ENCODE measurements around the gene FBXL15.

FBXL15 gene

GRCh38 chr10:102397222-102398171 is 23.1 kb upstream of the FBXL15 start:
- DNase-seq (ENCODE audit: low read depth in 2 of 2) = no peak
- TF ChIP-seq, protein P1, sequence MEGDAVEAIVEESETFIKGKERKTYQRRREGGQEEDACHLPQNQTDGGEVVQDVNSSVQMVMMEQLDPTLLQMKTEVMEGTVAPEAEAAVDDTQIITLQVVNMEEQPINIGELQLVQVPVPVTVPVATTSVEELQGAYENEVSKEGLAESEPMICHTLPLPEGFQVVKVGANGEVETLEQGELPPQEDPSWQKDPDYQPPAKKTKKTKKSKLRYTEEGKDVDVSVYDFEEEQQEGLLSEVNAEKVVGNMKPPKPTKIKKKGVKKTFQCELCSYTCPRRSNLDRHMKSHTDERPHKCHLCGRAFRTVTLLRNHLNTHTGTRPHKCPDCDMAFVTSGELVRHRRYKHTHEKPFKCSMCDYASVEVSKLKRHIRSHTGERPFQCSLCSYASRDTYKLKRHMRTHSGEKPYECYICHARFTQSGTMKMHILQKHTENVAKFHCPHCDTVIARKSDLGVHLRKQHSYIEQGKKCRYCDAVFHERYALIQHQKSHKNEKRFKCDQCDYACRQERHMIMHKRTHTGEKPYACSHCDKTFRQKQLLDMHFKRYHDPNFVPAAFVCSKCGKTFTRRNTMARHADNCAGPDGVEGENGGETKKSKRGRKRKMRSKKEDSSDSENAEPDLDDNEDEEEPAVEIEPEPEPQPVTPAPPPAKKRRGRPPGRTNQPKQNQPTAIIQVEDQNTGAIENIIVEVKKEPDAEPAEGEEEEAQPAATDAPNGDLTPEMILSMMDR (IDR thresholded peaks at IDR 0.05; ENCODE audit: low read depth, low read length) = no peak
- H3K4me3 ChIP-seq (replicated peaks in 1 of 2; ENCODE audit: low read depth in 2 of 2, low read length in 2 of 2) = no peak overlapping the region

- TF ChIP-seq, protein P1 (IDR thresholded peaks at IDR 0.05; ENCODE audit: low read depth, low read length) = no peak
- no peak overlapping the region for H3K4me3 ChIP-seq (replicated peaks in 1 of 2; ENCODE audit: low read depth in 2 of 2, low read length in 2 of 2)
- DNase-seq (ENCODE audit: low read depth in 2 of 2) = no peak
Observed at GRCh38 chr10:102398172-102399020, 22.2 kb upstream of the FBXL15 start.

DNA sequence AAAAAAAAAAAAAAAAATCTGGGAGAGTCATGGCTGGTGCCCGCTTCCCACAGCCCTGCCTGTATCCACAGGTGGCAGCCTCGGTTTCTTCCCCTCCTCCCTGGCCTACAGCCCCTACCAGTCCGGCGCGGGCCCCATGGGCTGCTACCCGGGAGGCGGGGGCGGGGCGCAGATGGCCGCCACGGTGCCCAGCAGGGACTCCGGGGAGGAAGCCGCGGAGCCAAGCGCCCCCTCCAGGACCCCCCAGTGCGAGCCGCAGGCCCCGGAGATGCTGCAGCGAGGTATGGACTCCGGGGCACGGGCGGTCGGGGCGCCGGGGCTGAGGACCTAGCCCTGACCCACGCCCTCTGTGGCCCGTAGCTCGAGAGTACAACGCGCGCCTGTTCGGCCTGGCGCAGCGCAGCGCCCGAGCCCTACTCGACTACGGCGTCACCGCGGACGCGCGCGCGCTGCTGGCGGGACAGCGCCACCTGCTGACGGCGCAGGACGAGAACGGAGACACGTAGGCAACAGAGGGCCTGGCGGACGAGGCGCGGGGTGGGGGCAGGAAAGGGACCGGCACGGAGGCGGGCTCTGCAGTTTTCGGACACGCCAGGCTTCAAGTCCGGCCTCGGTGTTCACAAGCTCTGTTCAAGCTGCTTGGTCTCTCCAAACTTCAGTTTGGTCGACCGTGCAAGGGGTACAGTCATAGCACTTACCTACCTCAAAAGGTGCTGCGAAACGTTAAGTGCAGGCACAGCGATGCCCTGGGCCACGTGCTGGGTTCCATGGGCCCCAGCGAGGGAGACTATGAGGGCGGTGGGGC is 21.2 kb upstream of the FBXL15 start:
- H3K4me3 ChIP-seq (replicated peaks in 1 of 2; ENCODE audit: low read depth in 2 of 2, low read length in 2 of 2) = peak overlapping the region; percentile 39 to 43
- TF ChIP-seq, protein P1 (IDR thresholded peaks at IDR 0.05; ENCODE audit: low read depth, low read length) = peak; percentile 63
- DNase-seq (ENCODE audit: low read depth in 2 of 2) = peak; percentile 85 to 90

- H3K4me3 ChIP-seq (replicated peaks in 1 of 2; ENCODE audit: low read depth in 2 of 2, low read length in 2 of 2) = peak overlapping the region in 1 of 2 donors; percentile 43
- DNase-seq (ENCODE audit: low read depth in 2 of 2) = no peak
- TF ChIP-seq, protein P1 (IDR thresholded peaks at IDR 0.05; ENCODE audit: low read depth, low read length) = no peak
Observed at GRCh38 chr10:102400076-102400475, 20.6 kb upstream of the FBXL15 start.

- no peak overlapping the region for H3K4me3 ChIP-seq (replicated peaks in 1 of 2; ENCODE audit: low read depth in 2 of 2, low read length in 2 of 2)
- TF ChIP-seq, protein P1 (IDR thresholded peaks at IDR 0.05; ENCODE audit: low read depth, low read length) = no peak
- no peak for DNase-seq (ENCODE audit: low read depth in 2 of 2)
Observed at GRCh38 chr10:102400598-102401341, 19.9 kb upstream of the FBXL15 start.

- TF ChIP-seq, protein P1 (IDR thresholded peaks at IDR 0.05; ENCODE audit: low read depth, low read length) = no peak
- H3K4me3 ChIP-seq (replicated peaks in 1 of 2; ENCODE audit: low read depth in 2 of 2, low read length in 2 of 2) = no peak overlapping the region
- no peak for DNase-seq (ENCODE audit: low read depth in 2 of 2)
Observed at GRCh38 chr10:102401342-102401654, 19.3 kb upstream of the FBXL15 start.

Measured in cardiac fibroblast (primary cell).